ENCODE data around the gene TNFAIP8L3. TPM values are rescaled to one million over a fixed set of nuclear protein-coding genes. Genes with fewer than 3 reads are reported as not detected.

Gene TNFAIP8L3
- polyA plus RNA-seq, 2 of the 4 experiments (the other 2 are of a cell fraction), result 0.26 to 1.8 TPM

GRCh38 chr15:51062736-51063135 is 32.0 kb downstream of the TNFAIP8L3 start:
- WGBS (ENCODE audit: missing lambda C conversion rate), result 10% methylated on average over 1 of the region's 1 CpG
- FAIRE-seq, result no peak
- POLR2A ChIA-PET, result no interaction called here

GRCh38 chr15:51060030-51060673 is 34.6 kb downstream of the TNFAIP8L3 start:
- no peak overlapping the region for H3K4me2 ChIP-seq
- no peak overlapping the region for H3K27ac ChIP-seq
- no peak overlapping the region for H3K4me3 ChIP-seq
- ATAC-seq (no peak), DNase-seq (ENCODE audit: low read depth in 1 of 2, low spot score in 1 of 2) (no peak), FAIRE-seq (no peak)
- H3K4me1 ChIP-seq, result no peaks in the 10 kb centered on the region
- TF ChIP-seq CHD2 (IDR thresholded peaks at IDR 0.05; ENCODE audit: low read length, partially characterized antibody), result no peak
- TF ChIP-seq ZFP36 (IDR thresholded peaks at IDR 0.05; ENCODE audit: borderline replicate concordance, partially characterized antibody), result no peak
- TF ChIP-seq CHD4 (IDR thresholded peaks at IDR 0.05; ENCODE audit: borderline replicate concordance), result no peak
- TF ChIP-seq HOXB5 (CRISPR knock-in tag; IDR thresholded peaks at IDR 0.05), result no peak
- no peak for TF ChIP-seq EP300 (IDR thresholded peaks at IDR 0.05)
- TF ChIP-seq RCOR1 (IDR thresholded peaks at IDR 0.05; ENCODE audit: low read depth, low read length), result no peak
- TF ChIP-seq PHF8 (IDR thresholded peaks at IDR 0.05; ENCODE audit: borderline replicate concordance, low read depth), result no peak
- no peak for TF ChIP-seq RARB (CRISPR knock-in tag; IDR thresholded peaks at IDR 0.05)
- 73% methylated on average over 3 of the region's 3 CpGs for WGBS (ENCODE audit: missing lambda C conversion rate)
- ChIA-PET POLR2A (no interaction called here), CTCF (interaction anchor here (0.7 to 4.3 kb wide), 5 partner anchors 9 to 38 kb away, joined by 3 to 18 read pairs (median 3); no protein-coding TSS in a partner anchor)
- no peaks in the 10 kb centered on the region for H3K9me3 ChIP-seq

More at GRCh38 chr15:51062736-51063135, 32.0 kb downstream of the TNFAIP8L3 start:
- Histone ChIP-seq H3K4me2 (no peak overlapping the region), H3K27ac (no peak overlapping the region), H3K4me1 (no peaks in the 10 kb centered on the region), H3K9me3 (no peaks in the 10 kb centered on the region), H3K4me3 (no peak overlapping the region)
- DNase-seq (ENCODE audit: low read depth in 1 of 2, low spot score in 1 of 2), result no peak
- CTCF ChIA-PET, result interaction anchor here (0.7 to 1.4 kb wide), 2 partner anchors 15 to 339 kb away, joined by 3 read pairs; no protein-coding TSS in a partner anchor
- TF ChIP-seq FOSB (CRISPR knock-in tag; IDR thresholded peaks at IDR 0.05) (no peak), RAD21 (conservative IDR thresholded peaks at IDR 0.05 in 1 of 2, IDR thresholded peaks at IDR 0.05 in 1 of 2) (no peak), KDM5A (IDR thresholded peaks at IDR 0.05) (no peak), PBX3 (IDR thresholded peaks at IDR 0.05) (no peak), HOXB5 (CRISPR knock-in tag; IDR thresholded peaks at IDR 0.05) (no peak), NPAS2 (CRISPR knock-in tag; IDR thresholded peaks at IDR 0.05; ENCODE audit: borderline replicate concordance) (no peak)
- TF ChIP-seq, protein P1, sequence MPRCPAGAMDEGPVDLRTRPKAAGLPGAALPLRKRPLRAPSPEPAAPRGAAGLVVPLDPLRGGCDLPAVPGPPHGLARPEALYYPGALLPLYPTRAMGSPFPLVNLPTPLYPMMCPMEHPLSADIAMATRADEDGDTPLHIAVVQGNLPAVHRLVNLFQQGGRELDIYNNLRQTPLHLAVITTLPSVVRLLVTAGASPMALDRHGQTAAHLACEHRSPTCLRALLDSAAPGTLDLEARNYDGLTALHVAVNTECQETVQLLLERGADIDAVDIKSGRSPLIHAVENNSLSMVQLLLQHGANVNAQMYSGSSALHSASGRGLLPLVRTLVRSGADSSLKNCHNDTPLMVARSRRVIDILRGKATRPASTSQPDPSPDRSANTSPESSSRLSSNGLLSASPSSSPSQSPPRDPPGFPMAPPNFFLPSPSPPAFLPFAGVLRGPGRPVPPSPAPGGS (IDR thresholded peaks at IDR 0.05), result no peak
- no peak for ATAC-seq

DNA sequence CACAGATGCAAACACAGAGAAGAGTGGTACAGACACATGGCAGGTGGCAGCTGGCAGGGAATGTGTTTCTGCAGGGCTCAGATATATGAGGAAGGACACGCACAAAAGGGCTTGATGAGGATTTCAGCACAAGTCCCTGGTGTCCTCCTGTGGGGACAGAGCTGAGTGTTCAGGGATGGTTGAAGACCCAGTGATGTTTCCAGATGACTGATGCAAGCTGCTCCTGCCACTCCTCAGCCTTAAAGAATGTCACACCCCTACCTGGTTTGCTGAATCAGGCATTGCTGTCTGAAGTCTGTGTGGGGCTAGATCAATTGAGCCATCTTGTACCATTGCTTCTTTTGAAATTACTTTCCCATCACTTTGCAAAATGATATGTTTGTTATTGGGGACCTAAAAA is 40.2 kb downstream of the TNFAIP8L3 start:
- no peak overlapping the region for H3K27ac ChIP-seq
- WGBS (ENCODE audit: missing lambda C conversion rate), result 90% methylated on average over 1 of the region's 1 CpG
- H3K4me3 ChIP-seq, result no peak overlapping the region
- ChIA-PET POLR2A (no interaction called here), CTCF (interaction anchor here (0.8 to 1.7 kb wide), 4 partner anchors 10 to 378 kb away, joined by 3 to 7 read pairs (median 4); no protein-coding TSS in a partner anchor)
- ATAC-seq, result no peak
- H3K9me3 ChIP-seq, result no peaks in the 10 kb centered on the region
- TF ChIP-seq POLR2A (IDR thresholded peaks at IDR 0.05; ENCODE audit: low read length) (no peak), USF2 (IDR thresholded peaks at IDR 0.05) (no peak), JUNB (IDR thresholded peaks at IDR 0.05) (no peak), RCOR1 (IDR thresholded peaks at IDR 0.05; ENCODE audit: low read depth, low read length) (no peak), FOSL2 (IDR thresholded peaks at IDR 0.05) (no peak), FOSL2 (CRISPR knock-in tag; IDR thresholded peaks at IDR 0.05) (no peak)
- no peaks in the 10 kb centered on the region for H3K4me1 ChIP-seq
- DNase-seq (ENCODE audit: low read depth in 1 of 2, low spot score in 1 of 2), result no peak
- H3K4me2 ChIP-seq, result no peak overlapping the region
- no peak for FAIRE-seq
